Bronchial epithelial cell (primary cell): ENCODE data around the gene WNT9A. TPM values are rescaled to one million over a fixed set of nuclear protein-coding genes. Genes with fewer than 3 reads are reported as not detected.
A peak's percentile ranks its signal among the peaks of the same experiment; 100 is the strongest.

Experiments used
- DNase-seq: peaks from one replicate; pipeline ENCODE4 v3.0.0-alpha.2; 2010; ENCODE audit warnings: low read depth
- FAIRE-seq: peaks from 2 replicates; lab custom pipeline; 2011; peaks lifted over from hg19 to GRCh38; lab: Jason Lieb, UNC
- H3K27me3 ChIP-seq: 2 replicates; pipeline ENCODE4 v1.5.1; 2011; ENCODE audit warnings: low read length; ENCODE audit not compliant: control insufficient read depth, insufficient read depth
- H3K36me3 ChIP-seq: 2 replicates; pipeline ENCODE4 v1.5.1; 2011; ENCODE audit warnings: low read length; ENCODE audit not compliant: control insufficient read depth, insufficient read depth
- H3K4me3 ChIP-seq: 2 replicates; pipeline ENCODE4 v1.5.1; 2011; ENCODE audit warnings: mild to moderate bottlenecking, low read depth, low read length, control low read depth
- total RNA-seq: library from RNA; depleted of rRNA; stranded (reverse); fragments of >200 nt; gene quantifications from 2 replicates; pipeline ENCODE4 v1.2.1, GENCODE V29; 2014
- TF ChIP-seq, protein P1 (sequence below): IDR thresholded peaks from 2 replicates; pipeline ENCODE4 v1.5.1; 2011; ENCODE audit warnings: mild to moderate bottlenecking, moderate library complexity, low read length, control low read depth, inconsistent platforms; ENCODE audit not compliant: insufficient read depth, severe bottlenecking

WNT9A gene
- total RNA-seq, 1 donor from 2014 or later: 4.2 TPM

DNA sequence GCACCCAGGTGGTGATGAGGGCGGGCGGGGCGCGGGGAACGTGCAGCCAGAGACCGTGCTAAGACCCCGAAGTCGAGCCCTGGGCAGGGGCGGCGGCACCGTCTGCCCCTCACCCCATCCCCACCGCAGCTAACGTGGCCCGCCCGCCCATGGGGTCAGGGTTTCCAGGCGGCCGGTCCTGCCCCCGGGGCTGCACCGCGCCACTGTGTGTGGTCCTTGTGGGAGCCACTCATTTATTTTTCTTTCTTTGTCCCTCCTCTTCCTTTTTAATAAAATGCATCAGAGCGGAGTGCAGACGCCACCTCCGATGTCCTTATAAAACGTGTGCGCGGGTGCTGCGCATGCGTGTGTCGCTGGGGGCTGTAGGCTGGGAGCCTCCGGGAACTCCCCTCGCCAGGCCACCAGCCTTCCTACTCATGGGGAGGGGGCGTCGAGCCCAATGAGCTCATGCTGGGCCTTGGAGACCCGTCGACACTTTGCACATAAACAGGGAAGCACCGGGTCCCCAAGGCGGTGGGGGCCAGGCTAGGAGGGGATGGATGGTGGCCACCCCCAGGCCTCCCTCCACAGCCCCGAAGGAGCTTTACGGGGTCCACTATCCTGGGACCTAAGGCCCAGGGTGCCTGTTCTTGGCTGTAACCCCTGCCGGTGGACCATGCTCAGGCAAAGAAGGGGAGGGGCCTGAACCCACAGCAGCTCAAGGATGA is 59.9 kb downstream of the WNT9A start:
- no peak for DNase-seq
- no peaks in the 10 kb centered on the region for H3K27me3 ChIP-seq
- FAIRE-seq: no peak

DNA sequence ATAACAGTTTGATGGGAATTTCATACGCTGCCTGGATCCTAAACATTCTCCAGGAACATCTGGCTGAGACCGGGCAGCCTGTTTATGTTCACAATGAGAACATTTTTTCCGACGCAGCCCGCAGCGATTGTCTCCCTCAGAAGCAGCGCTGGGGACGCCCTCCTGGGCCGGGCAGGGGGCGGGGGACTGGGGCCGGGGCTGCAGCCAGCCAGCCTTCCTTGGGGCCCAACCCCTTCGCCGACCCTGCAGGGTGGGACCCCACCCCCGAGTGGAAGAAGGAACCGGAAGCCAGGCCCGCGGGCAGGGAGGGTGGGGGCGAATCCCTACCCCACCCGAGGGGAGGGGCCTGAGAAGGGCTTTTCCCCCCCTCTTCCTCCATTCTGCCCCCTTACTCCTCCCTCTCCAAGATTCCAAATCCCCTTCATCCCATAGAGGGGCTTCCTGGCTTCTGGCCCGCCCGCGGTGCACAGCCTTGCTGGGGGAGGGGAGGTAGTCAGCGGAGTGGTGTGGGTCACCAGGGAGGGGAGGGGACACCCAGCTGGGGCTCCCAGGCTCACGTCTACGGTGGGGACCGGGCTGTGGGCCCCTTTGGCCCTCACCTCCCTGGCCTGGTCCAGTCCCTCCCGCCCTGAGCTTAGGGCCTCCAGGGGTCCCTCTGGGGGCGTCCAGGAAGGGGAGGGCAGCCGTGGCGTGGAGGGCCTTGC is 60.6 kb downstream of the WNT9A start:
- no peaks in the 10 kb centered on the region for H3K36me3 ChIP-seq
- DNase-seq: no peak
- H3K27me3 ChIP-seq: no peaks in the 10 kb centered on the region
- H3K4me3 ChIP-seq: peak overlapping the region; percentile 14
- TF ChIP-seq, protein P1, sequence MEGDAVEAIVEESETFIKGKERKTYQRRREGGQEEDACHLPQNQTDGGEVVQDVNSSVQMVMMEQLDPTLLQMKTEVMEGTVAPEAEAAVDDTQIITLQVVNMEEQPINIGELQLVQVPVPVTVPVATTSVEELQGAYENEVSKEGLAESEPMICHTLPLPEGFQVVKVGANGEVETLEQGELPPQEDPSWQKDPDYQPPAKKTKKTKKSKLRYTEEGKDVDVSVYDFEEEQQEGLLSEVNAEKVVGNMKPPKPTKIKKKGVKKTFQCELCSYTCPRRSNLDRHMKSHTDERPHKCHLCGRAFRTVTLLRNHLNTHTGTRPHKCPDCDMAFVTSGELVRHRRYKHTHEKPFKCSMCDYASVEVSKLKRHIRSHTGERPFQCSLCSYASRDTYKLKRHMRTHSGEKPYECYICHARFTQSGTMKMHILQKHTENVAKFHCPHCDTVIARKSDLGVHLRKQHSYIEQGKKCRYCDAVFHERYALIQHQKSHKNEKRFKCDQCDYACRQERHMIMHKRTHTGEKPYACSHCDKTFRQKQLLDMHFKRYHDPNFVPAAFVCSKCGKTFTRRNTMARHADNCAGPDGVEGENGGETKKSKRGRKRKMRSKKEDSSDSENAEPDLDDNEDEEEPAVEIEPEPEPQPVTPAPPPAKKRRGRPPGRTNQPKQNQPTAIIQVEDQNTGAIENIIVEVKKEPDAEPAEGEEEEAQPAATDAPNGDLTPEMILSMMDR: no peak
- no peak for FAIRE-seq

More for the DNA sequence above, 59.9 kb downstream of the WNT9A start:
- Histone ChIP-seq H3K36me3 (no peaks in the 10 kb centered on the region), H3K4me3 (no peak overlapping the region)
- TF ChIP-seq, protein P1: no peak

DNA sequence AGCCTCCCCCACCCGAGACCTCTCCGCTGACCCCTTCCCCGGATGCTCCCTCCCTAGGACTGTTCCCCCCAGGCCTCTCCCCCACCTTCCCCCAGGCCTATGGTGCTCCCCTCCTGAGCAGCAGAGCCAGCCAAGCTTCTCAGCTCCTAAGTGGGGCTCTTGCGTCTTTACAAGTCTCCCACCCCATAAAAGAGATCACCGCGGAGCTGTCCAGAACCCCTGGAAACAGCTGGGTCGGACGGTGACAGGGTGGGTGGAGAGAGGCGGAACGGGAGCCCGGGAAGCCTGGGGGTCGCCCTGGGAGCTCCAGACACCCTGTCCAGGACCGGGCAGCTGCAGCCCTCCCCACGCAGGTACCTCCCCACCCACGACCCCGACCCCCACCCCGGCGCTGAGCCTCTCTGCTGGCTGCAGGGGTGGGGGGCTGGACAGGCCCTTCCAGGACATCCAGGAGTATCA is 61.2 kb downstream of the WNT9A start:
- TF ChIP-seq, protein P1: no peak
- FAIRE-seq: no peak
- Histone ChIP-seq H3K36me3 (no peaks in the 10 kb centered on the region), H3K27me3 (no peaks in the 10 kb centered on the region), H3K4me3 (peak overlapping the region; percentile 14)
- DNase-seq: no peak

DNA sequence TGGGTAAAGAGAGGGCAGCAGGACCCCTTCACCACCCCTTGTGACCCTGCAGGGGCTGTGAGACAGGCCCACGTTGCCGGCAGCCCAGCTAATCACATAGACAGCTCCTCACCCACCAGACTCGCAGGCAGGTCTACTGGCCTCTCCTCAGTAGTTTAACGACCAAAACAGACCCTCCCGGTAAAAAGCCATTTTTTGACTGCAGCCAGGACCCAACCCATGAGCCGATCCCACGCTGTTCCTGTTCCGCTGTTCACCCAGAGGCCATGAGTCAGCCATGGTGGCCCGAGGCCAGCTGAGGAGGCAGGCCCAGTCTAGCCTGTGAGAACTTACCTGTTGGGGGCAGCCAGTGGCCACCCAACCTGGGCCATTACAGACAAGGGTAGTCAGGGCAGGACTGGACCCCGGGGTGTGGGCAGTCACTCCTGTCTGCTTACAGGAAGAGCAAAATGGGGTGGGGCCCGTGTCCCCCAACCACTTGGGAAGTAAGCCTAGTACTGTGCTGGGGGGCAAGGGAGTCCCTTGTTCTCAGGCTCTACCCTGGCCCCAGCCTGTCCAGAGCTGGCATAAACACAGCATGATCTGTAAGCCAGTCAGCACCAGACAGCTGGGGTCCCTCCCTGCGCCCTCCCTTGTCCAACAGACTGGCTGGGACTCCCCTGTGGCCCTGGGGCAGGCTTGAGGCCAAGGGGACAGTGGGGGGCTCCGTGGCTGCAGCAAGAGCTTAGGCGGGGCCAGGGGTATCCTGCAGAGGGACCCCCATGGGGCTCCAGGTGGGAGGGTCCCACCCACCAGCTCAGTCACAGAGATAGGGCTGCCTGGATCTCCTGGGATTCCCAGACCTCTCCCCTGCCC is 61.9 kb downstream of the WNT9A start:
- DNase-seq (peak; percentile 87), FAIRE-seq (no peak)
- no peak overlapping the region for H3K4me3 ChIP-seq
- no peaks in the 10 kb centered on the region for H3K27me3 ChIP-seq
- no peaks in the 10 kb centered on the region for H3K36me3 ChIP-seq
- TF ChIP-seq, protein P1: no peak

DNA sequence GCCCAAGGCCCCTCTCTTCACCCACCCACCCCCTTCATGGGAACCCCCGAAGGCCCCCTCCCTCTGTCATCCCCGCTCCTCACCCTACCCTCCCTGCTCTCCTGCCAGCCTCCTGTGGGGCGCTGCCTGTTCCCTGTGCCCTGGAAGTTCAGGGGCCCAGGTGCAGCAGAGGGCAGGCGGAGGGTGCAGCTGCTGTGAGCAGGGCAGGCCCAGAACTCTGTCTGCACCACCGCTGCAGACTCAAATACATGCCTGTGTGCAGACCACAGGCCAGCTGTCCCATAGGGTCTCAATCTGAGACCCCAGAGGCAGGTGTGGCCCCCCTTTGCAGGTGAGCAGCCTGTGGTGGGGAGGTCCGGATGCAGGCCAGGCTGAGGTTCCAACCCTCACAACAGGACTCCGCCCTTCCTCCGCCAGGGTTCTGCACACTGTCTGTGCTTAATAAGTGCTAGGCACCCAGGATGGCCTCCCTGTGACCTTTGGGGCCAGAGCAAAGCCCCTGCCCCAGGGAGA is 62.5 kb downstream of the WNT9A start:
- TF ChIP-seq, protein P1: no peak
- no peak for DNase-seq
- H3K27me3 ChIP-seq: no peaks in the 10 kb centered on the region
- FAIRE-seq: no peak
- no peaks in the 10 kb centered on the region for H3K36me3 ChIP-seq
- no peak overlapping the region for H3K4me3 ChIP-seq
